H9 (cell line): ENCODE measurements around the gene INSYN2A. TPM values are rescaled to one million over a fixed set of nuclear protein-coding genes. Genes with fewer than 3 reads are reported as not detected.

Experiments
- DNase-seq: peaks from one replicate; pipeline ENCODE4 v3.0.0-alpha.2; 2017
- H2AFZ ChIP-seq: one replicate; pipeline ENCODE4 v1.6.1; 2013; ENCODE audit warnings: mild to moderate bottlenecking, low read length, control low read depth, moderate library complexity
- H2AK5ac ChIP-seq: 2 replicates; pipeline ENCODE4 v1.6.1; 2013; ENCODE audit warnings: low read length, control low read depth, mixed read lengths; ENCODE audit not compliant: insufficient read length
- H2BK120ac ChIP-seq: one replicate; pipeline ENCODE4 v1.6.1; 2013; ENCODE audit warnings: low read depth, mild to moderate bottlenecking, low read length, control low read depth, inconsistent platforms; ENCODE audit not compliant: poor library complexity, severe bottlenecking
- H2BK12ac ChIP-seq: 2 replicates; pipeline ENCODE4 v1.6.1; 2013; ENCODE audit warnings: low read length, control low read depth, mixed read lengths, low read depth; ENCODE audit not compliant: insufficient read length
- H2BK15ac ChIP-seq: 2 replicates; pipeline ENCODE4 v1.6.1; 2013; ENCODE audit warnings: low read depth, low read length, control low read depth
- H2BK20ac ChIP-seq: one replicate; pipeline ENCODE4 v1.6.1; 2013; ENCODE audit warnings: low read depth, mild to moderate bottlenecking, low read length, control low read depth, inconsistent platforms; ENCODE audit not compliant: poor library complexity, severe bottlenecking
- H2BK5ac ChIP-seq: 2 replicates; pipeline ENCODE4 v1.6.1; 2013; ENCODE audit warnings: low read length, control low read depth, mixed read lengths; ENCODE audit not compliant: insufficient read length
- H3K14ac ChIP-seq: 2 replicates; pipeline ENCODE4 v1.6.1; 2013; ENCODE audit warnings: low read length, control low read depth; ENCODE audit not compliant: insufficient read depth
- H3K18ac ChIP-seq: 2 replicates; pipeline ENCODE4 v1.6.1; 2013; ENCODE audit warnings: low read depth, mild to moderate bottlenecking, mixed read lengths, low read length, control low read depth; ENCODE audit not compliant: insufficient read length
- H3K23ac ChIP-seq: 2 replicates; pipeline ENCODE4 v1.6.1; 2013; ENCODE audit warnings: low read length, control low read depth, mixed read lengths, low read depth; ENCODE audit not compliant: insufficient read length
- H3K23me2 ChIP-seq: 2 replicates; pipeline ENCODE4 v1.6.1; 2013; ENCODE audit warnings: low read depth, mild to moderate bottlenecking, mixed read lengths, low read length, control low read depth; ENCODE audit not compliant: insufficient read length, poor library complexity, severe bottlenecking
- H3K27ac ChIP-seq: 2 replicates; pipeline ENCODE4 v1.5.1; 2013; ENCODE audit warnings: low read length, control low read depth, mixed read lengths, low read depth; ENCODE audit not compliant: insufficient read length
- H3K27me3 ChIP-seq: 2 replicates; pipeline ENCODE4 v1.6.1; 2013; ENCODE audit warnings: low read length, control low read depth, inconsistent platforms; ENCODE audit not compliant: insufficient read depth
- H3K4ac ChIP-seq: 2 replicates; pipeline ENCODE4 v1.6.1; 2013; ENCODE audit warnings: low read depth, mild to moderate bottlenecking, control low read depth, inconsistent platforms, low read length, moderate library complexity
- H3K4me1 ChIP-seq: 2 replicates; pipeline ENCODE4 v1.6.1; 2013; ENCODE audit warnings: low read length, control low read depth, inconsistent platforms; ENCODE audit not compliant: insufficient read depth
- H3K4me2 ChIP-seq: 2 replicates; pipeline ENCODE4 v1.6.1; 2013; ENCODE audit warnings: low read length, control low read depth, mixed read lengths; ENCODE audit not compliant: insufficient read length, insufficient read depth
- H3K56ac ChIP-seq: 2 replicates; pipeline ENCODE4 v1.6.1; 2013; ENCODE audit warnings: low read depth, mild to moderate bottlenecking, mixed read lengths, low read length, control low read depth; ENCODE audit not compliant: insufficient read length
- H3K79me1 ChIP-seq: 2 replicates; pipeline ENCODE4 v1.6.1; 2013; ENCODE audit warnings: low read depth, mild to moderate bottlenecking, moderate library complexity, low read length, control low read depth, inconsistent platforms; ENCODE audit not compliant: insufficient read depth, poor library complexity, severe bottlenecking
- H3K79me2 ChIP-seq: 2 replicates; pipeline ENCODE4 v1.6.1; 2013; ENCODE audit warnings: low read length, control low read depth, inconsistent platforms; ENCODE audit not compliant: insufficient read depth
- H3K9ac ChIP-seq: 2 replicates; pipeline ENCODE4 v1.6.1; 2013; ENCODE audit warnings: low read length, control low read depth, mixed read lengths; ENCODE audit not compliant: insufficient read length; ENCODE audit errors: extremely low read depth
- H3K9me3 ChIP-seq: one replicate; pipeline ENCODE4 v1.6.1; 2013; ENCODE audit warnings: low read depth, low read length, inconsistent platforms; ENCODE audit not compliant: control insufficient read depth
- H3T11ph ChIP-seq: one replicate; pipeline ENCODE4 v1.6.1; 2013; ENCODE audit warnings: mild to moderate bottlenecking, low read length, control low read depth, inconsistent platforms
- H4K20me1 ChIP-seq: one replicate; pipeline ENCODE4 v1.6.1; 2013; ENCODE audit not compliant: control insufficient read depth, insufficient read length, insufficient read depth
- H4K5ac ChIP-seq: 2 replicates; pipeline ENCODE4 v1.6.1; 2013; ENCODE audit warnings: low read depth, mild to moderate bottlenecking, mixed read lengths, low read length, control low read depth; ENCODE audit not compliant: insufficient read length
- H4K8ac ChIP-seq: replicated peaks from 2 replicates; pipeline ENCODE4 v1.6.1; 2013; ENCODE audit warnings: low read length, control low read depth, mixed read lengths, low read depth; ENCODE audit not compliant: insufficient read length
- H4K91ac ChIP-seq: 2 replicates; pipeline ENCODE4 v1.6.1; 2013; ENCODE audit warnings: low read depth, mild to moderate bottlenecking, moderate library complexity, mixed read lengths, low read length, control low read depth; ENCODE audit not compliant: insufficient read length
- H3K27ac Mint-ChIP-seq, 3 experiments: 2 replicates in 2 of 3; 3 replicates in 1 of 3; pipeline ENCODE4 v1.8.0; 2020 to 2021; ENCODE audit warnings: mixed read lengths in 3 of 3, mild to moderate bottlenecking in 1 of 3, moderate library complexity in 1 of 3
- H3K27me3 Mint-ChIP-seq: 2 replicates; pipeline ENCODE4 v1.8.0; 2021; ENCODE audit warnings: low read depth, mild to moderate bottlenecking, moderate library complexity, mixed read lengths
- H3K36me3 Mint-ChIP-seq, 3 experiments: 2 replicates in 2 of 3; 3 replicates in 1 of 3; pipeline ENCODE4 v1.8.0; 2020 to 2021; ENCODE audit warnings: low read depth in 3 of 3, mixed read lengths in 3 of 3; ENCODE audit not compliant: insufficient read depth in 1 of 3
- H3K4me1 Mint-ChIP-seq, 2 experiments: 2 replicates each; pipeline ENCODE4 v1.8.0; 2020; ENCODE audit warnings: mixed read lengths in 2 of 2
- H3K4me3 Mint-ChIP-seq, 2 experiments: 2 replicates in 1 of 2; 3 replicates in 1 of 2; pipeline ENCODE4 v1.8.0; 2020 to 2021; ENCODE audit warnings: mild to moderate bottlenecking in 2 of 2, mixed read lengths in 2 of 2, moderate library complexity in 1 of 2
- H3K9me3 Mint-ChIP-seq, 2 experiments: 2 replicates in 1 of 2; 3 replicates in 1 of 2; pipeline ENCODE4 v1.8.0; 2020; ENCODE audit warnings: mild to moderate bottlenecking in 2 of 2, mixed read lengths in 2 of 2, moderate library complexity in 1 of 2
- WGBS: extraction: QIAGEN DNeasy Blood & Tissue Kit; methylation state at CpG from one replicate; pipeline ENCODE4 v1.1.7; 2013; ENCODE audit warnings: missing lambda C conversion rate, low lambda C conversion rate, mixed read lengths; ENCODE audit not compliant: insufficient read length; ENCODE audit errors: extremely low coverage; 5-methylcytosine and 5-hydroxymethylcytosine counted together
- total RNA-seq: library from RNA; stranded (reverse); gene quantifications from 2 replicates; pipeline ENCODE4 v1.2.1, GENCODE V29; 2021
- TF ChIP-seq, protein P1 (sequence below): fragments of 200-600 bp; sonication (generic); conservative IDR thresholded peaks from 3 replicates; pipeline ENCODE4 v1.8.0; 2021; ENCODE audit warnings: antibody characterized with exemption, mild to moderate bottlenecking

INSYN2A gene
- total RNA-seq, 1 experiment from 2014 or later, result 0.09 TPM

DNA sequence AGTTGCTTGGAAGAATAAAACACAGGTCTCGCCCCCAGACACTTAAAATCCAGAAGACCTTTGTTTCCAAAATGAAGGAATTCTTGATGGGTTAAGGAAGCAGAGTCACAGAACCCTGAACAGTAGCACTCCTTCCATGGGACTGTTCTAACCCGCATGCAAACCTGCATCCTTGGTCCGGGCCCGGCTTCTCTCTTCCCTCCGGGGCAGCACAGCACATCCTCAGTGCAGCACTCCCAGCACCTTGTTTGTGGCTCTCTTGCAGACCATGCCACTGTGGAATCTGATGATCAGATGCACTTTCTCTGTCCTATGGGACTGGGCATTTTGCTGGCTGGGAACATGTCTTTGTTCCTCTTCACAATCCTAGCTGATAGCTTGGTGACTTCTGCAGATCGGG, 33.5 kb downstream of the INSYN2A start:
- H3K23ac ChIP-seq, result no peak overlapping the region
- no CpG with 5 or more reads among the region's 6 CpGs for WGBS

More for the DNA sequence above, 33.5 kb downstream of the INSYN2A start:
- Histone ChIP-seq H3K56ac (no peak overlapping the region), H3K27ac (no peak overlapping the region), H2AK5ac (no peak overlapping the region), H3K18ac (no peak overlapping the region), H2BK12ac (no peak overlapping the region), H2BK20ac (no peak overlapping the region), H2BK120ac (no peak overlapping the region), H3K9ac (no peak overlapping the region), H4K8ac (no peak overlapping the region), H3K27me3 (no peaks in the 10 kb centered on the region), H3K4me2 (no peak overlapping the region), H3K9me3 (no peaks in the 10 kb centered on the region), H3K79me2 (no peaks in the 10 kb centered on the region), H4K91ac (no peak overlapping the region), H3K23me2 (no peaks in the 10 kb centered on the region), H3K14ac (no peak overlapping the region), H4K5ac (no peak overlapping the region), H2AFZ (no peak overlapping the region), H2BK5ac (no peak overlapping the region), H3K4me1 (no peaks in the 10 kb centered on the region), H3K4ac (no peak overlapping the region), H2BK15ac (no peak overlapping the region), H3T11ph (no peak overlapping the region), H3K79me1 (no peaks in the 10 kb centered on the region), H4K20me1 (no peaks in the 10 kb centered on the region)
- Mint-ChIP-seq H3K4me1 (no peaks in the 10 kb centered on the region), H3K9me3 (no peaks in the 10 kb centered on the region), H3K4me3 (no peak overlapping the region), H3K36me3 (no peaks in the 10 kb centered on the region), H3K27ac (no peak overlapping the region), H3K27me3 (no peaks in the 10 kb centered on the region)
- DNase-seq, result no peak
- TF ChIP-seq, protein P1, sequence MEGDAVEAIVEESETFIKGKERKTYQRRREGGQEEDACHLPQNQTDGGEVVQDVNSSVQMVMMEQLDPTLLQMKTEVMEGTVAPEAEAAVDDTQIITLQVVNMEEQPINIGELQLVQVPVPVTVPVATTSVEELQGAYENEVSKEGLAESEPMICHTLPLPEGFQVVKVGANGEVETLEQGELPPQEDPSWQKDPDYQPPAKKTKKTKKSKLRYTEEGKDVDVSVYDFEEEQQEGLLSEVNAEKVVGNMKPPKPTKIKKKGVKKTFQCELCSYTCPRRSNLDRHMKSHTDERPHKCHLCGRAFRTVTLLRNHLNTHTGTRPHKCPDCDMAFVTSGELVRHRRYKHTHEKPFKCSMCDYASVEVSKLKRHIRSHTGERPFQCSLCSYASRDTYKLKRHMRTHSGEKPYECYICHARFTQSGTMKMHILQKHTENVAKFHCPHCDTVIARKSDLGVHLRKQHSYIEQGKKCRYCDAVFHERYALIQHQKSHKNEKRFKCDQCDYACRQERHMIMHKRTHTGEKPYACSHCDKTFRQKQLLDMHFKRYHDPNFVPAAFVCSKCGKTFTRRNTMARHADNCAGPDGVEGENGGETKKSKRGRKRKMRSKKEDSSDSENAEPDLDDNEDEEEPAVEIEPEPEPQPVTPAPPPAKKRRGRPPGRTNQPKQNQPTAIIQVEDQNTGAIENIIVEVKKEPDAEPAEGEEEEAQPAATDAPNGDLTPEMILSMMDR, result no peak
